22Rv1 (cell line): ENCODE data around the gene PADI6.

ENCODE experiments used
- CTCF ChIP-seq: fragments of 450-650 bp; IDR thresholded peaks from 2 replicates; pipeline ENCODE4 v1.5.1; 2017; ENCODE audit warnings: mild to moderate bottlenecking
- ZFX ChIP-seq: fragments of 450-650 bp; IDR thresholded peaks from 2 replicates; pipeline ENCODE4 v1.6.1; 2017; ENCODE audit warnings: antibody characterized with exemption, borderline replicate concordance

- TF ChIP-seq CTCF = no peak
- TF ChIP-seq ZFX = no peak
Observed at GRCh38 chr1:17340358-17340757, 31.6 kb upstream of the PADI6 start.
